SU-DHL-6 (cell line): ENCODE data around the gene ARAP1.

Experiments used
- CTCF ChIP-seq: fragments of 200-600 bp; sonication (generic); IDR thresholded peaks from one replicate; pipeline ENCODE4 v1.5.1; 2017; ENCODE audit warnings: antibody characterized with exemption, mild to moderate bottlenecking, low read length, moderate library complexity; ENCODE audit not compliant: insufficient read depth, poor library complexity, severe bottlenecking
- EZH2phosphoT487 ChIP-seq: fragments of 200-600 bp; sonication (generic), shearing (Covaris generic); conservative IDR thresholded peaks from 2 replicates; pipeline ENCODE4 v1.6.1; 2018; ENCODE audit warnings: mild to moderate bottlenecking, antibody characterized with exemption, low read length, moderate library complexity, mixed read lengths

- TF ChIP-seq CTCF (no peak), EZH2phosphoT487 (no peak)
These were observed 22.0 kb downstream of the ARAP1 start for GRCh38 chr11:72730243-72730642.
